Amygdala (tissue), 56 donors: ENCODE data around the gene SUMF1.

ENCODE experiments used
- DNase-seq, 56 donors: peaks; one replicate each; lab custom pipeline; 2025; lab: John Stamatoyannopoulos, UW

Gene SUMF1

DNA sequence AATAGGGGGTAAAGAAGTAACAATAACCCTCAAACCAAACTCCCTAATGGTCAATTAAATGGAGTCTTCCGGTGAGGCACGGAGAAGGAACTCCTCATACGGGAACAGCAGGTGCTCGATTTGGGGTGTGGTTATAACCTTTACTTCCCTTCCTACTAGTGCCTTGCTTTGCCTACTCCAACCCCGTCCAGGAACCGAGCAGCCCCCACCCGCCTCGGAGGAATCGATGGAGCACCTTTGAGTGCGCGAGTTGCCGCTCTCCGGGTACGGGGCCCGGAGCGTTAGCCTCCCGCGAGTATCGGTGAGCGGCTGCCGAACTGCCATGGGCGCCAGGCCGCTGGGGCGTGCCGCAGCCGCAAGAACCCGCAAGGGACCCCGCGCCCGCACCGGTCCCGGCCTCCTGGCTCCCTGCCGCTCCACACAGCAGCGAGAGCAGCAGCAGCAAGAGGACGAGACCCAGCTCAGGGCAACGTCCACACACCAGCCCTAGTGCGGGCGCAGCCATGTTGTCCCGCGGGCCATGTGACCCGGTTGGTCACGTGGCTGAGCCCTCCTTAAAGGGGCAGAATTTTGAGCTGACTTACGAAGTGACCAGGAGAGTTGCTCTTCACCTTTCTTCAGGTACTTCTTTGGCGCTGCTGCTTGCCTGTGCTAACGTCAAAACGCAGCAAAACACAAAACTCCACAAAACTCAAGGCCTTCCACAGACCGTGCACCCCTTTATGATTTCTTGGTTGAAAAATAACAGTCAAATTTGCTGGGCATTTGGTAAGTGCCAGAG lies at the start of gene SUMF1:
TSS of gene SUMF1 (minus strand) at position 529 of the 781 bp plus-strand sequence. CDS start at position 505, 24 bp downstream.
- DNase-seq, result peak; percentile 5 to 90 (median 71)

DNA sequence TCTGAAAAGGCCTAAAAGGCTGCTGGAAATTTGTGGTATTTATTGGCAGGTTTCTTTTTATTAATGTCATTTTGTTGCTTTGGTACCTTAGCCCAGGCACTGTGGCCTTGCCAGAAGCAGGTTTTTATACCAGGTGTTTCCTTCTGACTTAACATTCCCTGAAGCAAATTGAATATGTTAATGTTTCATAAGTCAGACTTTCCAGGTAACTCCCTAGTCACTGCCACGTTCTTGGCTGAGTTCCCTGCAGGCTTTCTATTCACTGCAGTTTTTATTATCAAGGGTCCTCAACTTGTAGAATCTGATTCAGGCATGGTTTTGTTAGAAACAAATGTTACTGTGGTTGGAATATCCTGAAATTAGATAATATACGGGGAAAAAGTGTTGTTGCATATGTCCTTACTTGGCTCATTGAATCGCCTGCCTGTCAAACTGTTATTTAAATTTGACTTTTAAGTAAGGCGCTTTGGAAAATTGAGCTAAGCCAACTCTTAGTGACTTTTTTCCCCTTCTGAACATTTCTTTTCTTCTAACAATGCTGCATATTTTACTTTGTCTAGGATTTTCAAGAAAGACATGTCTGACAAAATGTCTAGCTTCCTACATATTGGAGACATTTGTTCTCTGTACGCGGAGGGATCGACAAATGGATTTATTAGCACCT lies 49.0 kb upstream of the SUMF1 start:
- no peak for DNase-seq

DNA sequence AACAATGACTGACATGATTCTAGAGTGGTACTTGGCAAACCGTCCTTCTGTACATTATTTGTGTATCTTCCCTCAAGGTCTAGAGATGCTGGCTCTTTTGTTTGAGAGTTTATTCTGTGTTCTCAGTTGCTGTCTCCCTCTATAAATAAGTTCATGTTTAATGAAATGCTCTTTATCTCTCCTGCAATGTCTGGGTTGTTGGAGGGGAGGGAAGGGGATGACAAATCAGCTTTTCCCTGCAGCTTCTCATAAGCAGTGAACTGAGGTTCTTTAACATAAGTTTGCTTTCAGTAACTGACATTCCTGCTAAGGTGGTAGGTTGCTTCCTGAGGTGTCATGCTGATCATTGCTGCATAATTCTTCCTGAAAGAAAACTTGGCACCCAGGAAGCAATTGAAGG lies 47.8 kb upstream of the SUMF1 start:
- DNase-seq, result no peak

DNA sequence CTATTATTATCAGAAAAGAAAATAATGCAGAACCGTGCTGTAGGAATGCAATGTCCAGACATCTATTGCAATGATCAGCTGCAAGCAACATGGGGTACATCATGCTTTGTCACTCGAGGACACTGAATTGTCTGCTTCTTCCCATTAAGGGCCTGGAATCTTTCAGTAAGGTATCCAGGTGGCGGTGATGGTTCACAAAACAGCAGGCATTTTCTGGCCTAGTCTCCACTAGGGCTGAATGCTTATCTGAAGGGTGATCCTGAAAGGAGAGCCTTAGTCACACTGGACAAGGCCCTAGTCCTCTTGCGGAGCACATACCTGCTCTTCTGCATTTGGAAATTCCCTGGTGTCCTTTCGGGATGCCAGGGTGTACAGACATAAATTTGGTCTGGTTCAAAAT lies 47.3 kb upstream of the SUMF1 start:
- no peak for DNase-seq

DNA sequence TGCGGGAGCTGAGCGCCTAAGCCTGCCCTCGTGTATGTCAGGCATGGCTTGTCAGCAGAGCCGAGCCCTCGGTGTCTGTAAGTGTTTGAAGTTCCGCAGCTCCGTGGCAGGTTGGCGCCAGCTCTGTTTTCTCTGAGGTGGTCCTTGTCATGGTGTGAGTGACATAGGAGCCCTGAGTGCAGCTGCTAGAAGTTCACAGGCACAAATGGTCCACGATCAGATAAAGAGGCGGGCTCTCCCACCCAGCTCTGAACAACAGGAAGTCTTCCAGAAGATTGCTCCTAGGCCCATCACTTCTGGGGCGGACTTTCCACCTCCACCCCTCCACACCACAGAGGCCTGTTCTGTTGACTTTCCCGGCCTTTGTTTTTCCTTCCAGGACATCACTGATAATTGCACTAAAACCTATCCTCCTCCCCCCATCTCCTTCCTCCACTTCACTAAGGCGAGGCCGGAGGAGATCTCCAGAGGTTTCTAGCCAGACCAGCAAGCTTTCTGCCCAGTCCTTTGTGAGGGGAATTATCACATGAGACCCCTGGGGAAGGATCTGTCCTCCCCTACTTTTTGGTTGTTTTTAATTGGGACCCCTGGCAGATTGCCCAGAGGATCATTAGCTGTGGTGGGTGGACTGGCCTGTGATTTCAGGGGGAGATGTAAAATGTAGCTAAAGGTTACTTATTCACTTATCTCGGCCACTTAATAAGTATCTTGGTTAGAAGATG lies 46.0 kb upstream of the SUMF1 start:
- DNase-seq, result no peak

DNA sequence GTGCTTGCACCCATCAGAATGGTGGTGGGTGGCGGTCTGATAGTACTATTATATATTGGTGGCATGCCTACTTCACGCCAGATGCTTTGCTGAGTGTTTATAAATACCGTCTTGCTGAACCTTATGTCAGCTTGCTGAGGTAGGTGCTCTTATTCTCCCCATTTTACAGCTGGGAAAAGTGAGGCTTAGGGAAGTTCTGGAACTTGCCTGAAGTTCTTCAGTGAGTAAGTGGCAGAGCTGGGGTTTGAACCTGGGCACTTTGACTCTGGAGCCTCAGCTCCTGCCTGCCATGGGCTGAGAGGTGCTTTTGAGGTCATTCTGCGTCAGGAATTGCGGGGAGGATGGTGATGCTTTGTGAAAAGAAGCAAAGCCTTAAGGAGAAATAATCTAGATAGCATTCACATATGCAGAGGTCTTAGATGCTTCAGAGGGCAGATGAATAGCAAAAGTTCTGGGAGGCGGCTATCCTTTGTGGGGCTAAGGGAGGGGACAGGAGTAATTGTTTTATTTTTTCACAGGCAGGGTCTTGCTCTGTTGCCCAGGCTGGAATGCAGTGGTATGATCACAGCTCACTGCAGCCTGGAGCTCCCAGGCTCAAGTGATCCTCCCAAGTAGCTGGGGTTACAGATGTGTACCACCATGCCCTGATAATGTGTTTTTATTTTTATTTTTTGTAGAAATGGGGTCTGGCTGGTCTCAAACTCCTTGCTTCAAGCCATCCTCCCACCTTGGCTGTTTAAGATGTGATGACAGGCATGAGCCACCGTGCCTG lies 44.6 kb upstream of the SUMF1 start:
- DNase-seq, result no peak

DNA sequence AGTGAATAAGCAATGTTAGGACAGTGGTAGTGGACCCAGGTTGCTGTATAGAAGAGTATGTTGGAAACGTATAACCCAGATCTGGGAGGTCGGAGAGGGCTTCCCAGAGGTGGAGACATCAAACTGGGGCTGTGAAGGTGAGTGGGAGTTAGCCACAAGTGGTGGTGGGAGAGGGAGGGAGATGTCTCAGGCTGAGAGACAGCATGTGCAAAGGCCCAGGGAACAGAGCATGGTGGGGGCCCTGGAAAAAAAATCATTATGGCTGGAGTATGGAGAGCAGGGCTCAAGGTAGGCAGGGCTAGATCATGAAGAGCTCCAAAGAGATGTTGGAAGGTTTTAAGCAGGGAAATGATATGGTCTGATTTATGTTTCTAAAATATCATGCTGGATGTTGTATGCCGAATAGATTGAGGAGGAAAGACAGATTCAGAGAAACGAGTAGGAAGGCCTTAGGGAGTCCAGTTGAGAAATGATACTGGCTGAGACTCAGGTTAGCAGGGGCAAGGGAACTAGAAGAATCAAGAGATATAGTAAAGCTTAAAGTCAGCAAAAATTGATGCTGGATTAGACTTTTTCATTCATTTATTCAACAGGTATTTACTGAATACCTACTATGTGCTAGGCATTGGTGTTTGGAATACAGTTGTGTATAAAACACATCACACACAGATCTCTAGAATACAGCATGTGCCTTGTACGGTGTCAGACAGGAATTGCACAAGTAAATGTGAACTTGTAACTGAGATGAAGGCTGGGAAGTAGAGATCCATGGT lies 43.1 kb upstream of the SUMF1 start:
- DNase-seq, result no peak

DNA sequence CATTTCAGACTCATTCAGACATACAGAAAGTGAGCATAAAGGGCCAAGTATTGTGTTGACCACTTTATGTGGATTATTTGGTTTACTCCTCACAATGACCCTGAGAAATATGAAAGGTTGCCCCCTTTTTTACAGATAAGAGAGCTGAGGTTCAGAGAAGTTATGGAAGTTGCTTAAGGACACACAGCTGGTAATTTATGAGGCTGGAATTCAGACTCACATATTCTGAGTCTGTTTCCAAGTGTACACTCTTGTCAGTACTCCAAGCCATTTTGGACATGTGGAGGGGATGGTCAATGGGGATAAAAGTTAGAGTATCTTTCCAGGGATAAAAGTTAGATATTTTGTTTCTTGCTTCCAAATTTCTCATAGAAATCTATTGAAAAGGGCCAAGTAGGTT lies 42.0 kb upstream of the SUMF1 start:
- no peak for DNase-seq

DNA sequence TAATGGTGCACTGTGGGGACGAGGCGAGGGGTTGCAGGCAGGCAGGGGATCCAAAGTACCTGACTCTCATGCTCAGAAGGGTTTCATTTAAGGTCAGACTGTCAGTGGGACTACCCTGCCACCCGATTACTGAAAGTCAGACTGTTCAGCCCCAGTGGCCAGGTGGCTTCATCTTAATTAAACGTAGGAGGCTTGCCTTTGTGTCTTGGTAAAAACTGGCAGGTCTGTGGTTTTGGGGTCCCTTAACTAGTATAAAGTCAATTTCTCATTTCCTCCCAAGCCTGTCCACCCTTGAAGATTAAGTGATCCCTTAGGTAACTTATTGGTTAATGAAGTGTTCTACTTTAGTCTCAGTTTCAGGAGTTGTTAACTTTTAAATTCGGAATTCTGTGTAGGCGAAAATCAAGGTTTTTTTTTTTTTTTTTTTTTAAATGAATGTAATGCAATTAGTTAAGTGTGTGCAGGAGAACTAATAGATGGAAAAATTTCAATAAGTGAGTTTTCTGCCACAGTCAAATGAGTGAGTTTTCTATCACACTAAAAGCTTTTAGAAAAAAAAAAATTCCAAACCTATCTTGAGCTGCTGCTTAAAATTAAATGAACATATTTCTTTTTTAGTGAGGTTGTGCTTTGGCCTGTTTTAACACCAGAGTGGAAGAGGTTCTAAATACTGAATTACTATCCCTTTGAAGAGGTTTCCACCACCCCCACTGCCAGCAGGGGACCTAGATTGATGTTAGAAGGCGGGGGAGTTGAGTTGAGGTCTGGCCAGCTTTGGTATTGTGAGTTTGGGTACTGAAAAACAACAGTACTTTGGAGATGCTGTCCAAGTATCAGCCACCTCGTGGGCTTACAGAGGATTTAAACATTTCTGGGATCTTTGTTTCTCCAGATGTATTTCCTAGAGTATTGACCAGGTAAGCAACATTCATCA lies 41.2 kb upstream of the SUMF1 start:
- no peak for DNase-seq

DNA sequence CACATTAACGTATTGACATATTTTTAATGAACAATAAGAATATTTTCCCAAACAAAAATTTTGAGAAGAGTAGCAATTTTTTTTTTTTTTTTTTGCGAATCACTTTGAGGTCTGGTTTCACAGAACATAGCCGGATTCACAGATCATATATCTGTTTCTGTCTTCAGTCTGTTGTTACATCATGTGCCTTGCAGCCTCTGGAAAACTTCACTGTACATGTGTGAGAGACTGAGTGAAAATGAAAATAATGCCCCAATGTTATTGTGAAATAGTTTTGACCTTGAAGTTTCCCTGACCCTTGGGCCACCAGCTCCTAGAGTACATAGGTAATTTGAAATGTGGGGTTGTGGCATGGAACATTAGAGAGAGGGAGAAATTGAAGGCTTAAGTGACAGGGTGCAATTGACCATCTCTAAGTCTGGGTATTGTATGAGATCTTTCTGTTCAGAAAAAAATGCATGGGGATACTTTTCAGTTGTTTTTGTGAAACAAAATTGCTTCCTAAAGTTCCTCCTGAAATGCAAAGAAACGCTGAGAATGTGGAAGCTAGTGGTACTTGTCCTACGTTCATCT lies 40.0 kb upstream of the SUMF1 start:
- DNase-seq, result no peak

DNA sequence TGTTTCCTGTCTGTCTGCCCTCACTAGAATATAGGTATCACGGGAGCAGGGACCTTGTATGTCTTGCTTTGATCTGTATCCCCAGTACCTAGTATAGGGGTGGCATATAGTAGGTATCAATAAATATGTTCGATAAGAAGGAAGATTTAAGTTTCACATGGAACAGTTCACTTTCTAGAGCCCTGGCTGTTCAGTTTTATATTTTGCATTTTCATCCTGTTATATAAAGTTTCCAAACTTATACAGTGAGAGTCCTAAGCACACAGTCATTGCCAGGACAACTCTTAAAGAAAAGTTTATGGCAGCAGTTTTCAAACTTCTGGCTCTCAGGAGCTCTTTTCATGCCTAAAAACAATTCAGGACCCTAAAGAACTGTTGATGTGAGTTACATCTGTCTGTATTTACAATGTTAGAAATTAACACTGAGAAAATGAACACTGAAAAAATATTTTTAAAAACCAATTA lies 39.5 kb upstream of the SUMF1 start:
- DNase-seq, result no peak

DNA sequence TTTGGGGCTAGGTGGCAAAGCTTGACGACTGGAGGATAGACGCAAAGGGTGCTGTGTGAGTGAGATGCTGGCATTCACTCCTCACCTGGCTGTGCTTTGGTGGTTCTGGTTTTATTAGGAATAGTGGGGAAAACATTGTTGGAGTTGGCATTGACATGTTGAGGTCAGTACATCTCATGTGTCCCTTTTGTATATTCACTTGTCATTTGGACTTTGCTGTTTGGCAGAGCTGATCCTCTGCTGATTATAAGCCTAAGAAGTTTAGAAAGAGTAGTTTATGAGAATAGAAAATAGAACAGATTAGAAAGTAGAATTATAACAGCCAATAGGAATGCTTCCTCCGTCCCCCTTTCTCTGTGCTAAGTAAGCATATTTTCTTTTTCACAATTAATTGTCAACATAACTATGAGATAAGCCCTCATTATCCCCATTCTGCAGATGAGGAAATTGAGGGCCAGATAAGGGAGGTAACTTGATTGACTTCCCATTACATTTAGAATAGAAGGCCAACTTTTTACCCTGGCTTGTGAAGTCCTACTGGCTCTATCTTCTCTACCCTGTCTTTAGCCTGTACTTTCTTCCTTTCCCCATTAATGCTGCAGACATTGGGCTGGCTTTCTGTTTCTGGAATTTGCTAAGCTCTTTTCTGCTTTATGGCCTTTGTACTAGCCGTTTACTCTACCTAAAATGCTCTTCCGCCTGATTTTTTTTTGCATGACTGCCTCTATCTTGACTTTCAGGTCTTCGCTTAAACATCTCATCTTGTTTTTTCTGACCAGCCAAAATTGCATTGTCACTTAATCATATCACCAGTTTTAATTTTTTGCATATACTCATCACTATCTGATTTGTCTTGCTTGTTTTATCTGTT lies 38.9 kb upstream of the SUMF1 start:
- DNase-seq, result no peak

DNA sequence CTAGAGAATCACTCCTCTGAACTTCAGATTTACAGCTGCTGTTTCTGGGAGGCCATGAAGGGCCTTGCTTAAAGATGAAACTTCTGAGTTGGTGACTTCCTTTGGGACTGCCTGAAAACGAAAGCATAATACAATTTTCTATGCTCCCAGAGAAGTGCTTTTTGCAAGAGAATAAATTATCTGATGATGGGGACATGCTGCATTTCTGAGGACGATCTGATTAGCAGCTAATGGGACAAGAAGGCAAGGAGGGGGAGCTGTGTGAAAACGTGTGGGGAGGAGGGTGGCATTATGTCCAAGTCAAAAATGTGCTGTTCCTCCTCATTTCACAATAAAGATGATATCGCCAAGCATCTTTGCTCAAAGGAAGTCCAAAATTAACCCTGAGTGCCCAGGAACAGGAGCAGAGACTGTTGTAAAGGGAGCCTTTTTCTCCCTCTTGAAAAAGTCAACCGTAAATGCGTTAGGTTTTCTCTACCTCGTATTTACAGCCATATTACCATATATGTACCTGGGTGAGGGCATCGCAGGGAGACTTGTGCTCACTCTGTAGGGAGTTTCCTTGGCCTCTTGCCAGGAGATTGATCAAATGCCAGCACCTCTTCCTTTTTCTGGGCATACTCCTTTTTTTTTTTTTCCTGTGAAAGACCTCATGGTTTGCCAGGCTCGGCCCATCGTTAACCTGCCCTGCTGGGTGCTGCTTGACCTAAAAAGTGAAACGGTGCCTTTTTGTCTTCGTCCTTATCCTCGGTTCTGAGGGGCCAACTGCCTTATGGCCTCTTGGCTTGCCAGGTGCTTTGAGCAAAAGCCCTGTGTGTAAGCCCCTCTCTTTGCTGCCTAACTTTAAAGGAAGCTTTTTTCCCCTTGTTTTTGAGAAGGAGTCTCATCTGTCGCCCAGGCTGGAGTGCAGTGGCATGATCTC lies 37.5 kb upstream of the SUMF1 start:
- peak in 1 of 56 donors; percentile 14 for DNase-seq

DNA sequence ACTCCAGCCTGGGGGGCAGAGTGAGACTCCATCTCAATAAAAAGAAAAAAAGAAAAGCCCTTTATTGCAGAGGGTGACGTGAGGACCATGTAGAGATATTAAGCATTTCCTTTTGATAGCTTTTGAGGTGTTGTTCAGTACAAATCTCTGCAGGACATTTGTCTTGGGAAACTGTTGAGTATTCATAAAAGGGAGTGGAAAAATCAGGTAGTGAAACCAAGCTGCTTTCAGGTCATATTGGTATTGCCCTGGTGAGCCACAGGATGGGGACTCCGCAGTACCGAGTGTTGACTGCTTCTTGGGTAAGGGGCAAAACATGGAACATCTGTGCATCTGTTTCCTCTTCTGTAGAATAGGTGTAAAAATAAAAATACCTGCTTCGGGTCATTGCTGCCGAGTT lies 36.0 kb upstream of the SUMF1 start:
- DNase-seq, result no peak

DNA sequence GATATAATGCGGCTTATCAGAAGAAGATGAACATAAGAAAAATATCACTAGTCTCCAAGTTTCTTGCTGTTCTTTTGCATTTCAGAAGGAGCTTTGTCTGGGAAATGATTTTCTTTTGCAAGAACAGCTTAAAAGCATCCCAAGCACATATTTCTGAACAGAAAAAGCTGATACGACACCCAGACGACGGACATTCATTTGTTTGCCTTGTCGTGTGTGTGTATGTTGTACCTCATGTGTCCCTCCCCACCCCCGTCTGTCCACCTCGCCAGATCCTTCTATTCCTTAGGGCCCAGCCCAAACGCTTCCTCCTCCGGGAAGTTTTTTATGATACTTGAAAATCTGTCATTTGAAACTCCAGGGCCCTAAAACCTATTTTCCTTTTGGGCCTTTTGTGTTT lies 34.9 kb upstream of the SUMF1 start:
- no peak for DNase-seq

DNA sequence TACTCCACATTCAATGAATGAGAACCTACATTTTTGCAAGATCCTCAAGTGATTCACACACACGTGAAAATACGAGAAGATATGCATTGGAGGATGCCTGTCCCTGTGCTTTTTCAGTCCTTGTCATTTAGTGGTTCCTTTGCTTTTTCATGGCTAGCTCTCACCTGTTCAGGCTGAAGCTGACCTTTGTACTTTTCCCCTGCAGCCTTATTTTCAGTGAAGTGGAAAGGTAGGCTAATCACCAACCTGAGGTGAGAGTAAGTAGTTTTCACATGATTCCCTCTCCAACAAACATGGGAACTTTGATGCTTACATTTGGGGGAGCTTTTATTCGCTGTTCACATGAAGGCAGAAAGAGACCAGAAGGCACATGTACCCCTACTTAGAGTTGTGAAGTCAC lies 34.4 kb upstream of the SUMF1 start:
- DNase-seq, result no peak
